HepG2 (cell line): ENCODE results near the gene NHSL1. TPM values are rescaled to one million over a fixed set of nuclear protein-coding genes. Genes with fewer than 3 reads are reported as not detected.
A peak's percentile ranks its signal among the peaks of the same experiment; 100 is the strongest.

ENCODE experiments used
- ATAC-seq: fragments of 200-7000 bp; cut with Tn5 transposase; 3 replicates; pipeline ENCODE4 v1.9.1; 2020; ENCODE audit warnings: mild to moderate bottlenecking, moderate library complexity
- BruUV-seq: library from RNA; stranded (reverse); fragments of 400-500 nt; replicated peaks from 2 replicates; lab custom pipeline; 2021; lab: Mats Ljungman, UMichigan
- CTCF ChIA-PET: fragments of 300-600 bp; formaldehyde crosslinking; extraction: SDS; loops from one replicate; lab custom pipeline; 2021; ENCODE audit warnings: low total read pairs, inconsistent platforms, low intra/inter-chr PET ratio; lab: Yijun Ruan, JAX
- POLR2A ChIA-PET: fragments of 350-600 bp; sonication (Branson Sonifier 250); formaldehyde crosslinking; loops from one replicate; lab custom pipeline; 2020; ENCODE audit warnings: antibody characterized with exemption, inconsistent platforms; lab: Yijun Ruan, JAX
- DNase-seq: peaks from one replicate; pipeline ENCODE4 v3.0.0-alpha.2; 2015; ENCODE audit warnings: low spot score
- FAIRE-seq: peaks from 3 replicates; lab custom pipeline; 2011; peaks lifted over from hg19 to GRCh38; lab: Jason Lieb, UNC
- H2AFZ ChIP-seq: one replicate; pipeline ENCODE4 v1.6.1; 2011; ENCODE audit warnings: low read length, inconsistent platforms
- H3K27ac ChIP-seq: fragments of 300-600 bp; 3 replicates; pipeline ENCODE4 v1.8.0; 2011; ENCODE audit warnings: mixed run types, mild to moderate bottlenecking, mixed read lengths, low read length, inconsistent platforms; ENCODE audit not compliant: insufficient read depth; ENCODE audit errors: extremely low read length
- H3K27me3 ChIP-seq, 2 experiments: fragments of 200-600 bp in 1 of 2; 2 replicates in 1 of 2; 3 replicates in 1 of 2; pipeline versions ENCODE4 v1.6.0 to v1.8.0; 2011; ENCODE audit warnings: low read length in 2 of 2, mild to moderate bottlenecking in 2 of 2, moderate library complexity in 2 of 2, inconsistent platforms in 1 of 2; ENCODE audit not compliant: insufficient read depth in 2 of 2, control insufficient read depth in 1 of 2
- H3K36me3 ChIP-seq, 2 experiments: fragments of 200-600 bp in 1 of 2; replicated peaks in 1 of 2; 2 replicates in 1 of 2; 3 replicates in 1 of 2; pipeline versions ENCODE4 v1.5.1 to v1.8.0; 2011; ENCODE audit warnings: low read length in 2 of 2, inconsistent platforms in 1 of 2; ENCODE audit not compliant: insufficient read depth in 2 of 2, control insufficient read depth in 1 of 2
- H3K4me1 ChIP-seq: 2 replicates; pipeline ENCODE4 v1.5.1; 2012; ENCODE audit warnings: low read length, inconsistent platforms; ENCODE audit not compliant: insufficient read depth
- H3K4me2 ChIP-seq: 2 replicates; pipeline ENCODE4 v1.6.0; 2011; ENCODE audit warnings: low read depth, low read length, inconsistent platforms
- H3K4me3 ChIP-seq, 3 experiments: fragments of 200-600 bp in 1 of 3; sonication (generic), shearing (Covaris generic) in 1 of 3; replicated peaks in 1 of 3; 2 replicates each; pipeline ENCODE4 v1.5.1; 2011 to 2016; ENCODE audit warnings: low read length in 3 of 3, inconsistent platforms in 2 of 3, low read depth in 2 of 3, mild to moderate bottlenecking in 2 of 3, control low read depth in 1 of 3, mixed read lengths in 1 of 3; ENCODE audit not compliant: insufficient read depth in 1 of 3
- H3K79me2 ChIP-seq: one replicate; pipeline ENCODE4 v1.6.1; 2011; ENCODE audit warnings: low read length, inconsistent platforms; ENCODE audit not compliant: insufficient read depth
- H3K9ac ChIP-seq: 2 replicates; pipeline ENCODE4 v1.6.0; 2011; ENCODE audit warnings: mild to moderate bottlenecking, low read depth, low read length, inconsistent platforms; ENCODE audit not compliant: insufficient read depth
- H3K9me3 ChIP-seq: 2 replicates; pipeline ENCODE4 v1.5.1; 2012; ENCODE audit warnings: mild to moderate bottlenecking, low read length
- H4K20me1 ChIP-seq: 2 replicates; pipeline ENCODE4 v1.6.0; 2011; ENCODE audit warnings: inconsistent platforms, mild to moderate bottlenecking, low read length, moderate library complexity; ENCODE audit not compliant: insufficient read depth
- AHR ChIP-seq: IDR thresholded peaks from 2 replicates; pipeline ENCODE4 v1.6.1; 2018; ENCODE audit warnings: missing genetic modification reagents, missing compliant biosample characterization
- BRD4 ChIP-seq: sonication (generic); formaldehyde crosslinking; IDR thresholded peaks from 2 replicates; pipeline ENCODE4 v1.4.0; 2020; ENCODE audit warnings: missing genetic modification reagents
- FOXJ3 ChIP-seq: sonication (generic); formaldehyde crosslinking; IDR thresholded peaks from 2 replicates; pipeline ENCODE4 v1.4.0; 2020; ENCODE audit warnings: missing genetic modification reagents, mild to moderate bottlenecking, borderline replicate concordance
- GLI4 ChIP-seq: sonication (generic); formaldehyde crosslinking; IDR thresholded peaks from 2 replicates; pipeline ENCODE4 v1.5.1; 2020; ENCODE audit warnings: missing genetic modification reagents, mild to moderate bottlenecking, moderate library complexity, borderline replicate concordance
- RBM22 ChIP-seq: fragments of 200-400 bp; formaldehyde crosslinking; optimal IDR thresholded peaks from 2 replicates; pipeline ENCODE3; 2017; ENCODE audit warnings: mild to moderate bottlenecking, low read length, moderate library complexity
- ZNF180 ChIP-seq: sonication (generic); formaldehyde crosslinking; IDR thresholded peaks from 2 replicates; pipeline ENCODE4 v1.4.0; 2020; ENCODE audit warnings: low read depth, missing genetic modification reagents, borderline replicate concordance
- WGBS: methylation state at CpG from one replicate; pipeline ENCODE4 v1.1.6; 2017; ENCODE audit warnings: low lambda C conversion rate; 5-methylcytosine and 5-hydroxymethylcytosine counted together
- in situ Hi-C: cut with HindIII; loops from 2 replicates; pipeline ENCODE4 v1.10.0; 2017; ENCODE audit warnings: low pct_unique_long_range_greater_than_20kb; ENCODE audit not compliant: extremely low pct_ligation_motif_present
- intact Hi-C: fragments of 100-400 bp; cut with micrococcal nuclease; formaldehyde crosslinking; loops from one replicate; pipeline ENCODE4 v1.10.0; 2022; ENCODE audit not compliant: unreplicated experiment
- polyA plus RNA-seq, 8 experiments: library from polyadenylated mRNA; depleted of rRNA in 3 of 8; stranded (reverse) in 7 of 8; unstranded in 1 of 8; fragments of >200 nt; fragmentation: Illumina TruSeq in 4 of 8; extraction: Trizol in 4 of 8; gene quantifications; 2 replicates each; pipeline versions ENCODE4 v1.2.1 to v1.2.3, GENCODE V29; 2011 to 2016; ENCODE audit warnings: low read depth in 4 of 8, missing spikeins in 1 of 8, mixed read lengths in 1 of 8; ENCODE audit not compliant: insufficient read depth in 1 of 8
- total RNA-seq, 5 experiments: library from RNA; depleted of rRNA; stranded (reverse); fragments of >200 nt; fragmentation: Illumina TruSeq; extraction: Trizol; gene quantifications; 2 replicates each; pipeline ENCODE4 v1.2.3, GENCODE V29; 2016; ENCODE audit warnings: low read depth in 1 of 5
- TF ChIP-seq, protein P1 (sequence below): sonication (generic); formaldehyde crosslinking; IDR thresholded peaks from 2 replicates; pipeline ENCODE4 v1.4.0; 2020; ENCODE audit warnings: missing genetic modification reagents, low read depth, mild to moderate bottlenecking, borderline replicate concordance
- TF ChIP-seq, protein P2 (sequence below): sonication (generic); formaldehyde crosslinking; IDR thresholded peaks from 2 replicates; pipeline ENCODE4 v1.5.0; 2020; ENCODE audit warnings: mild to moderate bottlenecking, missing genetic modification reagents, borderline replicate concordance
- TF ChIP-seq, protein P3 (sequence below): IDR thresholded peaks from 2 replicates; pipeline ENCODE4 v1.6.1; 2016; ENCODE audit warnings: low read depth
- TF ChIP-seq, protein P4 (sequence below), 2 experiments: sonication (generic) in 1 of 2; formaldehyde crosslinking in 1 of 2; IDR thresholded peaks; 2 replicates each; pipeline versions ENCODE4 v1.5.1 to v1.6.1; 2011 to 2020; ENCODE audit warnings: borderline replicate concordance in 1 of 2, low read depth in 1 of 2, low read length in 1 of 2, mild to moderate bottlenecking in 1 of 2, missing genetic modification reagents in 1 of 2, moderate library complexity in 1 of 2
- TF ChIP-seq, protein P5 (sequence below): sonication (generic); formaldehyde crosslinking; IDR thresholded peaks from 2 replicates; pipeline ENCODE4 v1.9.0; 2021; ENCODE audit warnings: missing genetic modification reagents, mild to moderate bottlenecking, borderline replicate concordance

NHSL1 gene
- total and polyA plus RNA-seq, 2 of the 13 experiments (the other 11 are each of a cell fraction or from before 2014, with no cell fraction given), result 24.9 to 53.6 TPM

DNA sequence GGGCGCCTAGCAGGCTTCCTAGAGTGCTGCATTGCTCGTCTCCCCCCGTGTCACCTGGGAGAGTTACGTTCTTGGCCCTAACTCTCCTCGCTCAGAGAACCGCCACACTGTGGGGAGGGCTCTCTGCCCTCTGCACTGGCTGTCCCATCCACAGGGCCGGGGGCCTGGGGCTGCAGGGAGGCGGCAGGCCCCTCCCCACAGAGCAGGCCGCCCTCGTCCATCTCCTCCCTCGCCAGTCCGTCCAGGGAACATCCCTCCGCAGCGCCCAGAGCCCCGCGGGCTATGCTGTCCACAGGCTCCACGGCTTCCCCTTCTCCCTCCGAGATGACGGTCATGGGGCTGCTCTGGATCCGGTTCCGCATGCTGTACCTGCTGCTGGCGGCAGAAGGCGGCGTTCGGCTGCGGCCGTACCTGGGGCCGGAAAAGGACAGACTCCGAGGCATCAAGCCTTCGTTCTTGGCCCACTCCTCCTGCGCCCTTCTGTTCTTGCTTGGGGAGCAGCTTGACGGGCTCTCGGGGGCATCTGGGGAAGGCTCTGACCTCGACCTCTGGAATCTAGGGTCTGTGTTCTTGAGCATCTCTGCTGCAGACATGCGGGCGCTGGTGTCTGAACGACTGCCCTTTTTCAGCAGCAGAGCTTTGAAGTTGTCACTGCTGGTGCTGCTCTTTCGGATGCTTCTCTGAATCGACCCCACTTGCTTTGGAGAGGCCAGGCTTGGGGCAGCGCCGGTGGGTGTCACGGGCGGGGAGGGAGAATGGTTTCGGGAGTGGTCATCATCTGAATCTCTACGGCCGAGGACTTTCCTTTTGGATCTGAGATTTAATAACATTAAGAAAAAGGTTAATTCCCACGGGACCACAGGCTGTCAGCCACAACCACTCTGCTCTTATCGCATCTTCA is 75.0 kb downstream of the NHSL1 start:
- no TSS peak for BruUV-seq
- intact Hi-C loops, result loop anchor here (5.0 kb wide), 1 partner anchor 348 kb away; the partner anchor contains the start of gene CCDC28A
- peak overlapping the region; percentile 36 for H3K27ac ChIP-seq
- TF ChIP-seq ZNF180 (CRISPR knock-in tag) (no peak), FOXJ3 (CRISPR knock-in tag) (no peak), AHR (no peak), BRD4 (no peak), RBM22 (peak; percentile 66), GLI4 (CRISPR knock-in tag) (no peak)
- TF ChIP-seq, protein P1, sequence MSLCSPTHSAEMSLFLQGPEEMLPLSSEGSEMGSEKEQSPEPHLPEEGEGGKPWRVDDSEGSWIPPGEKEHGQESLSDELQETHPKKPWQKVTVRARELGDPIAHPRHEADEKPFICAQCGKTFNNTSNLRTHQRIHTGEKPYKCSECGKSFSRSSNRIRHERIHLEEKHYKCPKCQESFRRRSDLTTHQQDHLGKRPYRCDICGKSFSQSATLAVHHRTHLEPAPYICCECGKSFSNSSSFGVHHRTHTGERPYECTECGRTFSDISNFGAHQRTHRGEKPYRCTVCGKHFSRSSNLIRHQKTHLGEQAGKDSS (CRISPR knock-in tag), result no peak
- TF ChIP-seq, protein P2, sequence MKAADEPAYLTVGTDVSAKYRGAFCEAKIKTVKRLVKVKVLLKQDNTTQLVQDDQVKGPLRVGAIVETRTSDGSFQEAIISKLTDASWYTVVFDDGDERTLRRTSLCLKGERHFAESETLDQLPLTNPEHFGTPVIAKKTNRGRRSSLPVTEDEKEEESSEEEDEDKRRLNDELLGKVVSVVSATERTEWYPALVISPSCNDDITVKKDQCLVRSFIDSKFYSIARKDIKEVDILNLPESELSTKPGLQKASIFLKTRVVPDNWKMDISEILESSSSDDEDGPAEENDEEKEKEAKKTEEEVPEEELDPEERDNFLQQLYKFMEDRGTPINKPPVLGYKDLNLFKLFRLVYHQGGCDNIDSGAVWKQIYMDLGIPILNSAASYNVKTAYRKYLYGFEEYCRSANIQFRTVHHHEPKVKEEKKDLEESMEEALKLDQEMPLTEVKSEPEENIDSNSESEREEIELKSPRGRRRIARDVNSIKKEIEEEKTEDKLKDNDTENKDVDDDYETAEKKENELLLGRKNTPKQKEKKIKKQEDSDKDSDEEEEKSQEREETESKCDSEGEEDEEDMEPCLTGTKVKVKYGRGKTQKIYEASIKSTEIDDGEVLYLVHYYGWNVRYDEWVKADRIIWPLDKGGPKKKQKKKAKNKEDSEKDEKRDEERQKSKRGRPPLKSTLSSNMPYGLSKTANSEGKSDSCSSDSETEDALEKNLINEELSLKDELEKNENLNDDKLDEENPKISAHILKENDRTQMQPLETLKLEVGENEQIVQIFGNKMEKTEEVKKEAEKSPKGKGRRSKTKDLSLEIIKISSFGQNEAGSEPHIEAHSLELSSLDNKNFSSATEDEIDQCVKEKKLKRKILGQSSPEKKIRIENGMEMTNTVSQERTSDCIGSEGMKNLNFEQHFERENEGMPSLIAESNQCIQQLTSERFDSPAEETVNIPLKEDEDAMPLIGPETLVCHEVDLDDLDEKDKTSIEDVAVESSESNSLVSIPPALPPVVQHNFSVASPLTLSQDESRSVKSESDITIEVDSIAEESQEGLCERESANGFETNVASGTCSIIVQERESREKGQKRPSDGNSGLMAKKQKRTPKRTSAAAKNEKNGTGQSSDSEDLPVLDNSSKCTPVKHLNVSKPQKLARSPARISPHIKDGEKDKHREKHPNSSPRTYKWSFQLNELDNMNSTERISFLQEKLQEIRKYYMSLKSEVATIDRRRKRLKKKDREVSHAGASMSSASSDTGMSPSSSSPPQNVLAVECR, result peak; percentile 37; the same call in 1 of the 2 replicates
- TF ChIP-seq, protein P3, sequence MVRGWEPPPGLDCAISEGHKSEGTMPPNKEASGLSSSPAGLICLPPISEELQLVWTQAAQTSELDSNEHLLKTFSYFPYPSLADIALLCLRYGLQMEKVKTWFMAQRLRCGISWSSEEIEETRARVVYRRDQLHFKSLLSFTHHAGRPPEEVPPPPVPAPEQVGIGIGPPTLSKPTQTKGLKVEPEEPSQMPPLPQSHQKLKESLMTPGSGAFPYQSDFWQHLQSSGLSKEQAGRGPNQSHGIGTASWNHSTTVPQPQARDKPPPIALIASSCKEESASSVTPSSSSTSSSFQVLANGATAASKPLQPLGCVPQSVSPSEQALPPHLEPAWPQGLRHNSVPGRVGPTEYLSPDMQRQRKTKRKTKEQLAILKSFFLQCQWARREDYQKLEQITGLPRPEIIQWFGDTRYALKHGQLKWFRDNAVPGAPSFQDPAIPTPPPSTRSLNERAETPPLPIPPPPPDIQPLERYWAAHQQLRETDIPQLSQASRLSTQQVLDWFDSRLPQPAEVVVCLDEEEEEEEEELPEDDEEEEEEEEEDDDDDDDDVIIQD, result no peak
- TF ChIP-seq, protein P4, sequence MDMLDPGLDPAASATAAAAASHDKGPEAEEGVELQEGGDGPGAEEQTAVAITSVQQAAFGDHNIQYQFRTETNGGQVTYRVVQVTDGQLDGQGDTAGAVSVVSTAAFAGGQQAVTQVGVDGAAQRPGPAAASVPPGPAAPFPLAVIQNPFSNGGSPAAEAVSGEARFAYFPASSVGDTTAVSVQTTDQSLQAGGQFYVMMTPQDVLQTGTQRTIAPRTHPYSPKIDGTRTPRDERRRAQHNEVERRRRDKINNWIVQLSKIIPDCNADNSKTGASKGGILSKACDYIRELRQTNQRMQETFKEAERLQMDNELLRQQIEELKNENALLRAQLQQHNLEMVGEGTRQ (IDR thresholded peaks at IDR 0.05; ENCODE audit: low read depth, low read length), result no peak
- TF ChIP-seq, protein P4 (CRISPR knock-in tag; IDR thresholded peaks at IDR 0.05; ENCODE audit: borderline replicate concordance), result no peak
- TF ChIP-seq, protein P5, sequence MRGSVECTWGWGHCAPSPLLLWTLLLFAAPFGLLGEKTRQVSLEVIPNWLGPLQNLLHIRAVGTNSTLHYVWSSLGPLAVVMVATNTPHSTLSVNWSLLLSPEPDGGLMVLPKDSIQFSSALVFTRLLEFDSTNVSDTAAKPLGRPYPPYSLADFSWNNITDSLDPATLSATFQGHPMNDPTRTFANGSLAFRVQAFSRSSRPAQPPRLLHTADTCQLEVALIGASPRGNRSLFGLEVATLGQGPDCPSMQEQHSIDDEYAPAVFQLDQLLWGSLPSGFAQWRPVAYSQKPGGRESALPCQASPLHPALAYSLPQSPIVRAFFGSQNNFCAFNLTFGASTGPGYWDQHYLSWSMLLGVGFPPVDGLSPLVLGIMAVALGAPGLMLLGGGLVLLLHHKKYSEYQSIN (CRISPR knock-in tag), result no peak

More for the DNA sequence above, 75.0 kb downstream of the NHSL1 start:
- CTCF ChIA-PET, result no interaction called here
- DNase-seq (no peak), FAIRE-seq (no peak), ATAC-seq (peak; percentile 17)
- Histone ChIP-seq H3K9ac (no peak overlapping the region), H2AFZ (no peak overlapping the region), H3K4me2 (no peak overlapping the region), H3K4me1 (peaks cover 36% of the 10 kb centered on the region), H3K79me2 (no peaks in the 10 kb centered on the region), H3K36me3 (peaks cover 26 to 60% of the 10 kb centered on the region in 2 experiments), H3K27me3 (no peaks in the 10 kb centered on the region), H3K9me3 (no peaks in the 10 kb centered on the region), H4K20me1 (no peaks in the 10 kb centered on the region), H3K4me3 (no peak overlapping the region)
- POLR2A ChIA-PET, result no interaction called here
- in situ Hi-C loops, result no loop called here
- 97% methylated on average over 43 of the region's 48 CpGs for WGBS
